Mucosa of rectum (tissue), 2 donors: ENCODE measurements around the gene THRAP3.

Experiments
- H3K27ac ChIP-seq, 2 donors: one replicate each; pipeline ENCODE4 v1.7.0; 2013; ENCODE audit warnings: inconsistent platforms in 2 of 2, low read depth in 2 of 2, low read length in 2 of 2
- H3K27me3 ChIP-seq, 2 donors: one replicate each; pipeline ENCODE4 v1.7.0; 2013; ENCODE audit warnings: low read length in 2 of 2; ENCODE audit not compliant: control insufficient read depth in 2 of 2, insufficient read depth in 2 of 2
- H3K36me3 ChIP-seq, 2 donors: one replicate each; pipeline ENCODE4 v1.7.0; 2013; ENCODE audit warnings: low read length in 2 of 2; ENCODE audit not compliant: control insufficient read depth in 2 of 2, insufficient read depth in 2 of 2
- H3K4me1 ChIP-seq, 2 donors: one replicate each; pipeline ENCODE4 v1.7.0; 2013; ENCODE audit warnings: low read length in 2 of 2, mild to moderate bottlenecking in 1 of 2; ENCODE audit not compliant: control insufficient read depth in 2 of 2, insufficient read depth in 2 of 2
- H3K4me3 ChIP-seq, 2 donors: one replicate each; pipeline ENCODE4 v1.7.0; 2013; ENCODE audit warnings: low read length in 2 of 2
- H3K9ac ChIP-seq, 2 donors: one replicate each; pipeline ENCODE4 v1.7.0; 2013; ENCODE audit warnings: low read length in 2 of 2, low read depth in 1 of 2, mild to moderate bottlenecking in 1 of 2
- H3K9me3 ChIP-seq, 2 donors: one replicate each; pipeline ENCODE4 v1.7.0; 2013; ENCODE audit warnings: low read length in 2 of 2; ENCODE audit not compliant: control insufficient read depth in 2 of 2
- donor health status: healthy.
- donor health status: Normal muscosa, but diverticular disease.

Gene THRAP3, protein sequence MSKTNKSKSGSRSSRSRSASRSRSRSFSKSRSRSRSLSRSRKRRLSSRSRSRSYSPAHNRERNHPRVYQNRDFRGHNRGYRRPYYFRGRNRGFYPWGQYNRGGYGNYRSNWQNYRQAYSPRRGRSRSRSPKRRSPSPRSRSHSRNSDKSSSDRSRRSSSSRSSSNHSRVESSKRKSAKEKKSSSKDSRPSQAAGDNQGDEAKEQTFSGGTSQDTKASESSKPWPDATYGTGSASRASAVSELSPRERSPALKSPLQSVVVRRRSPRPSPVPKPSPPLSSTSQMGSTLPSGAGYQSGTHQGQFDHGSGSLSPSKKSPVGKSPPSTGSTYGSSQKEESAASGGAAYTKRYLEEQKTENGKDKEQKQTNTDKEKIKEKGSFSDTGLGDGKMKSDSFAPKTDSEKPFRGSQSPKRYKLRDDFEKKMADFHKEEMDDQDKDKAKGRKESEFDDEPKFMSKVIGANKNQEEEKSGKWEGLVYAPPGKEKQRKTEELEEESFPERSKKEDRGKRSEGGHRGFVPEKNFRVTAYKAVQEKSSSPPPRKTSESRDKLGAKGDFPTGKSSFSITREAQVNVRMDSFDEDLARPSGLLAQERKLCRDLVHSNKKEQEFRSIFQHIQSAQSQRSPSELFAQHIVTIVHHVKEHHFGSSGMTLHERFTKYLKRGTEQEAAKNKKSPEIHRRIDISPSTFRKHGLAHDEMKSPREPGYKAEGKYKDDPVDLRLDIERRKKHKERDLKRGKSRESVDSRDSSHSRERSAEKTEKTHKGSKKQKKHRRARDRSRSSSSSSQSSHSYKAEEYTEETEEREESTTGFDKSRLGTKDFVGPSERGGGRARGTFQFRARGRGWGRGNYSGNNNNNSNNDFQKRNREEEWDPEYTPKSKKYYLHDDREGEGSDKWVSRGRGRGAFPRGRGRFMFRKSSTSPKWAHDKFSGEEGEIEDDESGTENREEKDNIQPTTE

DNA sequence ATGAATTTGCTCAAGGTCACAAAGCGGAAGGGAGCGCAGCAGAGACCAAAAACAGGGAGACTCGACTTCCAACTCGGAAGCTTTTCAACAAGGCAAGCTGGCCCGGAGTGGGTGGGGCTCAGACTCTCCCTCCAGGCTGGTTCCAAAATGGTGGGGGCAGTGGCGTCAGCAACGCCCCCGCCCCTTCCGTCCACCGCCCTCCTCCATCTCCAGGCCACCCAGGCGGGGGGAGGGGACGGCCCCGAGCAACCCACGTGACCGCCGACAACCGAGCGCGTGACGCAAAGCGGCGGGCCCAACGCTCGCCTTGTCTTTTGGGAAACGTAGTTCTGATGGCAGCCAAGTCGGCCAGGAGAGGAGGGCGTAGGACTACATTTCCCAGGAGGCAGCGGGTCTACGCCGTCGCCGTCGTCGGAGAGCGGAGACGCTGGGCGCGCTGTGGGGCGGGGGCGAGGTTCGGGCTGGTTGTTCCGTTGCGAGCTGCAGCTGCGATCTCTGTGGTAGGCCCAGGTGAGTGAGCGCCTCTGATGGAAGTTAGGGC, at the start of gene THRAP3:
Gene THRAP3, plus strand, starts transcription at position 448 of the 541 bp plus-strand sequence. CDS start 58,121 bp downstream, outside the sequence.
- H3K9me3 ChIP-seq, result no peaks in the 10 kb centered on the region
- H3K4me3 ChIP-seq, result peak within 1 kb of the TSS; percentile 95 to 97
- H3K27ac ChIP-seq, result peak within 1 kb of the TSS; percentile 97 to 98
- no peaks in the 10 kb centered on the region for H3K27me3 ChIP-seq
- peaks cover 21 to 25% of the 10 kb centered on the region in 2 donors for H3K4me1 ChIP-seq
- H3K36me3 ChIP-seq, result peaks cover 0 to 7% of the 10 kb centered on the region in 2 donors
- H3K9ac ChIP-seq, result peak within 1 kb of the TSS; percentile 89 to 95

DNA sequence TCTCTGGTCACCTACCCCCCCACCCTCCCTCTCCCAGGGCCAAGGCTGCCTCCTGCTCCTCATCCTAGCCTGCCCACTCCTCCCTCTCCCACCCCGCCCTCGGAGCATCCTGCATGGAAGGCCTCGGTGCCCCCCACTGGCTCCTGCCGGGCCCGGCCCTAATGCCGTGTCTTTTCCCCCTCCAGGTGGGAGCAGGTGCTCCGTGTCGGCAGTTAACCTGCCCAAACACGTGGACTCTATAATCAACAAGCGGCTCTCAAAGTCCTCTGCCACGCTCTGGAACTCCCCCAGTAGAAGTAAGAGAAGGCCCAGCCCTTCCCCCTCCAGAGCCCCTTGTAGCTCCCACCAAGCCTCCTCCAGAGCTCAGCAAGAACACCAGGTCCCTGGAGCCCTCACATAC, 49.5 kb upstream of the THRAP3 start:
- H3K9ac ChIP-seq, result no peak overlapping the region
- H3K27me3 ChIP-seq, result no peaks in the 10 kb centered on the region
- no peaks in the 10 kb centered on the region for H3K9me3 ChIP-seq
- H3K4me3 ChIP-seq, result no peak overlapping the region
- H3K4me1 ChIP-seq, result peaks cover 3 to 11% of the 10 kb centered on the region in 2 donors
- peak overlapping the region in 1 of 2 donors; percentile 38 for H3K27ac ChIP-seq
- peaks cover 47 to 58% of the 10 kb centered on the region in 2 donors for H3K36me3 ChIP-seq

DNA sequence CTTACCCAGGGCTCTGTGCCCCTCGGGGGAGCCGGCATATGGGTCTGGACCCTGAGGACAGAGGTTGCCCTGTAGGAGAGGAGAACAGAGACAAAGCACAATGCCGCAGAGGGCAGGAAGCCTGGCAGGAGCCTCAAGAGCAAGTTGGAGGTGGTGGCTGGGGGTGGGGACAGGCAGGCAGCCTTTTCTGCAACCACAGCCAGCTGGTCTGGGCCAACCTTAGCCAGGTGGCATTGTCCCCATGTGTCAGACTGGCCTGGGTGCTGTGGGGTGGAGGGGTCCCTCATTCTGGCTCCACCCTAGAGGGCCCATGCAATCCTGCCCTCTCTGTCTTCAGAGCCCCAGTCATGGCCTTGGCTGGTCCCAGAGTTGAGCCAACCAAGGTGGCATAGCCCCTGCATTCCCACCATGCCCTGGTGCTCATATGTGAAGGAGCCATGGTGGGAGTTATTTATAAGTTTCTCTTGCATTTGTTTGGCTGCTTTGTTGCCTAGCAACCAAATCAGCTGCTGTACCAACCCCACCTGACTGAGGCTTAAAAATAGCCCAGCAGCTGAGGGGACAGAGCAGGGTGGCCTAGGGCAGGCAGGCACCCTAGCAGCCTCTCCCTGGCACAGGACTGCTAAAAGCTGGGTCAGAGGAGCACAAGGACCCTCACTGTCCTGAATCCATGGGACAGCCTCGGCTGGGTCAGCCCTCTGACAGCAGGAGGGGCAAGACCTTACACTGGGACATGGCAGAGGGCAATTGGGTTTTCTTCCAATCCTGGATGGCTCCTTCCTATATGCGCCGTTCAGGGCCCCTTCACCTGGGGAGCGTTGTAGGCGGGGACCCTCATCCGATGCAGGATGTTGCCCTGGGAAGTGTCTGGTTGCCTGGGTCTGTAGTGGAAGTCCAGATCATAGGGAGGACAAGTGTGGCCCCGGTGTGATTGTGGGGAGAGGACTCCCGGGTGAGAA, 48.8 kb upstream of the THRAP3 start:
- Histone ChIP-seq H3K4me3 (no peak overlapping the region), H3K27me3 (no peaks in the 10 kb centered on the region), H3K36me3 (peaks cover 53 to 62% of the 10 kb centered on the region in 2 donors), H3K9me3 (no peaks in the 10 kb centered on the region), H3K9ac (no peak overlapping the region), H3K4me1 (peaks cover 3 to 11% of the 10 kb centered on the region in 2 donors), H3K27ac (peak overlapping the region; percentile 15 to 38)

DNA sequence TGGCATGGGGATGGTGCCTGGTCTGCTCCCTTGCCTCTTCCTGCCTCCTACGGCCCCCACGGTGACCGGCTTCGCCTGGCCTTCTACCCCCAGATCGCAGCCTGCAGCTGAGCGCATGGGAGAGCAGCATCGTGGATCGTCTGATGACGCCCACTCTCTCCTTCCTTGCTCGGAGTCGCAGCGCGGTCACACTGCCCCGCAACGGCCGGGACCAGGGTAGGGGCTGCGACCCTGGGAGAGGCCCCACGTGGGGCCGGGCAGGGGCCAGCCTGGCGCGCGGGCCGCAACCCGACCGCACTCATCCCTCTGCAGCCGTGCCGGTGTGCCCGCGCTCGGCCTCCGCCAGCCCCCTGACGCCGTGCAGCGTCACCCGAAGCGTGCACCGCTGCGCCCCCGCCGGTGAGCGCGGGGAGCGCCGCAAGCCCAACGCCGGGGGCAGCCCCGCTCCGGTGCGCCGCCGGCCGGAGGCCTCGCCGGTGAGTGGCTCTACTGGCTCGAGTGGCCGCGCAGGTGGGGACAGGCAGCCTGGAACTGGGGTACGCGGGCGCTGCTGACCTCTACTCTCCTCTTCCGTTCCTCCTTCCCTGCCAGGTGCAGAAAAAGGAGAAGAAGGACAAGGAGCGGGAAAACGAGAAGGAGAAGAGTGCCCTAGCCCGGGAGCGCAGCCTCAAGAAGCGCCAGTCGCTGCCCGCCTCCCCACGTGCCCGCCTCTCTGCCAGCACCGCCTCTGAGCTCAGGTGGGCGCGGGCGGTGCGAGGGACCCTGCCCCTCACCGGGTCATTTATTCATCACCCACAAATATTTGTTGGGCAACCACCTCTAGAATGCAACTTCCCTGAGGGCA, 47.9 kb upstream of the THRAP3 start:
- Histone ChIP-seq H3K27ac (peak overlapping the region; percentile 15 to 38), H3K9me3 (no peaks in the 10 kb centered on the region), H3K36me3 (peaks cover 54 to 65% of the 10 kb centered on the region in 2 donors), H3K4me1 (peaks cover 3 to 11% of the 10 kb centered on the region in 2 donors), H3K9ac (no peak overlapping the region), H3K27me3 (no peaks in the 10 kb centered on the region), H3K4me3 (no peak overlapping the region)

DNA sequence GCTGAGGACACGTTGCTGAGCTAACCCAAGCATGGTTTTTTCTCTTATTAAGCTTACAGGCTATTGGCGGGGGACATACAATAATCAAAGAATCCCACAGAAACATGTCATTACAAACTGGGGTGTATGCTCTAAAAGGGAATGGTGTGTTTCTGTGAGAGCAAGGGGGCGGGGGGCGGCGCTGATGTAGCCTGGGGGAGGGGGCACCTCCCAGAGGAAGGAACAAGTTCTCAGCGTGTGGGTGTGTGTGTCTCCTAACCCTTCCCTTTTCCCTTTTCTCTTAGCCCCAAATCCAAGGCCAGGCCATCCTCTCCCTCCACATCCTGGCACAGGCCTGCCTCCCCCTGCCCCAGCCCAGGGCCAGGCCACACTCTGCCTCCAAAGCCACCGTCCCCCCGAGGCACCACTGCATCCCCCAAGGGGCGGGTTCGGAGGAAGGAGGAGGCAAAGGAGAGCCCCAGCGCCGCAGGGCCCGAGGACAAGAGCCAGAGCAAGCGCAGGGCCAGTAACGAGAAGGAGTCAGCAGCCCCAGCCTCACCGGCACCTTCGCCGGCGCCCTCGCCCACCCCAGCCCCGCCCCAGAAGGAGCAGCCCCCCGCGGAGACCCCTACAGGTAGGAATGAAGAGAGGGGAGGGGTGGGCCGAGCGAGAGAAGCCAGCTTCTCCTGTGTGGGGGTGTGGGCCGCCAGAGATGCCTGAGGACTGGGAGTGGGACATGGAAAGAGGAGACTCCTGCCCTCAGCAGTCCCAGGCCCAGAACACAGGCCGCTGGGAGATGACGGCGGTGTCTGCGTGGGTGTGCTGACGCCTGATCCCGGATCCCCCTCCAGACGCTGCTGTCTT, 46.4 kb upstream of the THRAP3 start:
- Histone ChIP-seq H3K9ac (peak overlapping the region in 1 of 2 donors; percentile 60), H3K36me3 (peaks cover 42 to 54% of the 10 kb centered on the region in 2 donors), H3K27ac (peak overlapping the region; percentile 74 to 79), H3K27me3 (no peaks in the 10 kb centered on the region), H3K4me3 (peak overlapping the region; percentile 50 to 61), H3K9me3 (no peaks in the 10 kb centered on the region), H3K4me1 (peaks cover 3 to 11% of the 10 kb centered on the region in 2 donors)

DNA sequence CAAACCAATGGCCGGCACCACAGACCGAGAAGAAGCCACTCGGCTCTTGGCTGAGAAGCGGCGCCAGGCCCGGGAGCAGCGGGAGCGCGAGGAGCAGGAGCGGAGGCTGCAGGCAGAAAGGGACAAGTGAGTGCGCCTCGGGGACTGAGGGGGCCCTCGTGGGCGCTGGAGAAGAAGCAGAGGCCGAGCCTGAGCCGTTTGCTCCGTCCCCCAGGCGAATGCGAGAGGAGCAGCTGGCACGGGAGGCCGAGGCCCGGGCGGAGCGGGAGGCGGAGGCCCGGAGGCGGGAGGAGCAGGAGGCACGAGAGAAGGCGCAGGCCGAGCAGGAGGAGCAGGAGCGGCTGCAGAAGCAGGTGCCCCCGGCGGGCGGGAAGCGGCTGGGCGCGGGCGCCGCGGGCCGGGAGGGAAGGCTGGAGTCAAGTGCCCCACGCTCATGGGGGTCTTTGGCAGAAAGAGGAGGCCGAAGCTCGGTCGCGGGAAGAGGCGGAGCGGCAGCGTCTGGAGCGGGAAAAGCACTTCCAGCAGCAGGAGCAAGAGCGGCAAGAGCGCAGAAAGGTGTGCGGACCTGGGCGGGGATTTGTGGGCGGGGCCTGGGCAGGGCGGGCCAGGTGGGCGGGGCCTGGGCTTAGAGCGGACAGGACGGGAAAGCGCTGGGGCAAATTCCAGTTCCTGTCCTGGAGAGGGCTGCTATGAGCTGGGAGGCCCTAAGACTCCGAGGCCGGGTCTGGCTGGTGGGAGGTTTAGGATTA, 45.6 kb upstream of the THRAP3 start:
- peak overlapping the region; percentile 24 to 61 for H3K9ac ChIP-seq
- peaks cover 35 to 47% of the 10 kb centered on the region in 2 donors for H3K36me3 ChIP-seq
- H3K27me3 ChIP-seq, result no peaks in the 10 kb centered on the region
- peaks cover 3 to 11% of the 10 kb centered on the region in 2 donors for H3K4me1 ChIP-seq
- peak overlapping the region; percentile 50 to 61 for H3K4me3 ChIP-seq
- no peaks in the 10 kb centered on the region for H3K9me3 ChIP-seq
- H3K27ac ChIP-seq, result peak overlapping the region; percentile 79 to 81

DNA sequence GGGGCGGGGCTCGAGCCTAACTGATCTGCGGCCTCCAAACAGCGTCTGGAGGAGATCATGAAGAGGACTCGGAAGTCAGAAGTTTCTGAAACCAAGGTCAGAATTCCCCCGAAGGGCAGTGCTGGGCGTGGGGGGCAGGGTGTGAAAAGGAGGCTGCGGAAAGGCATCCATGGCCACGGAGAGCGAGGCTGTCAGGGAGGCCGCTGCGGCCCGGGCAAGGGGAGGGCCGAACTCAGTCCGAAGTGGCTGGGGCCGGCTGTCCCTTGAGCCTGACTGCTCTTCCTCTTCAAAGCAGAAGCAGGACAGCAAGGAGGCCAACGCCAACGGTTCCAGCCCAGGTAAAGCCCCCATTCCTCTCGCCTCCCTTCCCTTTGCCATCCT, 45.0 kb upstream of the THRAP3 start:
- peak overlapping the region in 1 of 2 donors; percentile 61 for H3K9ac ChIP-seq
- H3K4me3 ChIP-seq, result peak overlapping the region; percentile 49 to 52
- peaks cover 30 to 41% of the 10 kb centered on the region in 2 donors for H3K36me3 ChIP-seq
- peaks cover 3 to 11% of the 10 kb centered on the region in 2 donors for H3K4me1 ChIP-seq
- no peaks in the 10 kb centered on the region for H3K9me3 ChIP-seq
- no peaks in the 10 kb centered on the region for H3K27me3 ChIP-seq
- H3K27ac ChIP-seq, result peak overlapping the region; percentile 79 to 81

DNA sequence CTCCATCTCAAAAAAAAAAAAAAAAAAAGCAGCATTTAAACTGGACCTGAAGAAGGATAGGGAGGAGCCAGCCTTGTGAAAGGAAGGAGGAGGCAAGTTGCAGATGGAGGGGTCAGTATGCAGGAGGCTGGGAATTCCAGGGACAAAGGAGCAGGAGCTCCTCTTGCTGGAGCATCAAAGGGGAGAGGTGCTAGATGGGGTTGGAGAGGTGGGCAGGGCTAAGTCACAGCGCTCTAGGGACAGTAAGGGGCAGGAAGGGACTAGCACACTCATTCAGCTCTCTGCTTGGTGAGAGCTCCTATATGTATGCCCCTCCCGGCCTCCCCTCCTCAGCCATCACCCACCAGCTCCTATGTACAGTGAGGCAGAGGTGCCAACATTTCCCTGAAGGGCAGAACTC, 41.5 kb upstream of the THRAP3 start:
- Histone ChIP-seq H3K27me3 (no peaks in the 10 kb centered on the region), H3K9ac (no peak overlapping the region), H3K9me3 (no peaks in the 10 kb centered on the region), H3K27ac (peak overlapping the region in 1 of 2 donors; percentile 11), H3K4me3 (no peak overlapping the region), H3K36me3 (peaks cover 17 to 22% of the 10 kb centered on the region in 2 donors), H3K4me1 (peaks cover 2 to 12% of the 10 kb centered on the region in 2 donors)
